Measurements from ENCODE around the gene TTC16.

Gene TTC16

DNA sequence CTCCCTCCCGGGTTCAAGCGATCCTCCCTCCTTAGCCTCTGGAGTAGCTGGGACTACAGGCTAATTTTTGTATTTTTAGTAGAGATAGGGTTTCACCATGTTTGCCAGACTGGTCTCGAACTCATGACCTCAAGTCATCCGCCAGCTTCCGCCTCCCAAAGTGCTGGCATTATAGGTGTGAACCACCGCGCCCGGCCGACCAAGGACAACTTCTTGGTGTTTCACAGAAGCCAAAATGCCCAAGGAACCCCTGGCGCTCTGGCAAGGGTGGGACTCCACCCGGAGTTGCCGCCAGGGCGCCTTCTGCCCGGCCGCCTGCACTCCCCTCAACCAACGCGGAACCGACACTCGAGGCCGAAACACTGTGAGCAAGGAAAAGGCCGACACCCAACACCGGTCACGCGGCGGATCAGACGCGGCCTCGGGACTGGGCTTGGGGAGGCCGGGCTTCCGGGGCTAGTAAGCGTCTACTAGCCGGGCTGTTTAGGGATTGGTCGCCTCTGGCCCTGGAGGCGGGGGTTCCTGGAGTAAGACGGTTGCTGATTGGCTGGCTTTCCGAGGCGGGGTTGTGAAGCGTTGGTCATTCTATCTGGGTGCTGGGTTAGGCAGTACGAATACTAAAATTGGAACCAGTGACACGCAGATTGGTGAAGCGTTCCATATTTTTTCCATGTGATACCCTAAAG lies 16.8 kb upstream of the TTC16 start:
- peak; percentile 93 for DNase-seq

DNA sequence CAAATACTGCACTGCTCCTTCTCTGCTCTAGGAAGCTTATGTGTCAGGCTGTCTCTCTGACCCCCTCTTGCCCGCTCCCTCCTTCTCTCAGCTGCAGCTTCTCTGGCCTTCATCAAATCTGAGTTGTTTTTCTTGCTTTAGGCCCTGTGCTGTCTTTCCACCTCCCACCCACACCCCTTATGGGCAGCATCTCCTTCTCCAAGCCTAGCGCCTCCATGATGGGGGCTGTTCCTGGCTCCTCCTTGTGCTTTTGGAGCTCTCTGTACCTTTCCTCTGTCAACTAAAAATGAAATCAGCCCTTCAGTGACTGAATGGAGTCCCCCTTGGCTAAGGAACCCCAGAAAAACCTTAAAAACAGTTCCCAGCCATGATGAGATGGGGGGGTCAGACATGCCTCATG lies 15.7 kb upstream of the TTC16 start:
- no peak for DNase-seq

DNA sequence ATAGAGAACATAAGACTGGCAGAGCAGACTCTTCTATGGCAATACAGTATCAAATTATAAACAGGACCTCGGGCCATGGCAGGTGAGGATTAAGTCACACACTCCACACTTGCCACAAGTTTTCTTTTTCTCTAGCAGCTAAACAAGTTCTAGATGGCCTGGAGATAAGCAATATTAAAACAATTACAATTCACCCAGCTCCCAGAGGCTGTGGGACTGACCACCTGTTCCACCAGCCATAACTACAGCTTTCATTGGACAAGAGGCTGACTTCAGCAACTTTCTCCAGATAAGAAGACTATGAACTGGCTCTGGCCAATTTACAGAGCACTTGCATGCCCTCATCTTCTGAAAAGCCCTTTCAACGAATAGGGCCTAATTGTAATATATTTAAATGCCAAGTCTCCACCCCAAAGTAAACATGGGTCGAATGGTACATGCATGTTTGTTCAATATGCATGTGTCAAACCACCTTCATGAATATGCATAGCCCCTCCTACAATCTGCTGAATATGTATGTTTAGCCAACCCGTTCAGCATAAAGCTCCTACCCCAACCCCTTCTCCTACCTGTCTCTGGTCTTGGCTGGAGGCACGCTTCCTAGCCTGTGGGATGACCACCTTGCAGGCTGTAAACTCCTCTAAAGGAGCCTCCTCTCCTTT lies 15.2 kb upstream of the TTC16 start:
- no peak for DNase-seq

DNA sequence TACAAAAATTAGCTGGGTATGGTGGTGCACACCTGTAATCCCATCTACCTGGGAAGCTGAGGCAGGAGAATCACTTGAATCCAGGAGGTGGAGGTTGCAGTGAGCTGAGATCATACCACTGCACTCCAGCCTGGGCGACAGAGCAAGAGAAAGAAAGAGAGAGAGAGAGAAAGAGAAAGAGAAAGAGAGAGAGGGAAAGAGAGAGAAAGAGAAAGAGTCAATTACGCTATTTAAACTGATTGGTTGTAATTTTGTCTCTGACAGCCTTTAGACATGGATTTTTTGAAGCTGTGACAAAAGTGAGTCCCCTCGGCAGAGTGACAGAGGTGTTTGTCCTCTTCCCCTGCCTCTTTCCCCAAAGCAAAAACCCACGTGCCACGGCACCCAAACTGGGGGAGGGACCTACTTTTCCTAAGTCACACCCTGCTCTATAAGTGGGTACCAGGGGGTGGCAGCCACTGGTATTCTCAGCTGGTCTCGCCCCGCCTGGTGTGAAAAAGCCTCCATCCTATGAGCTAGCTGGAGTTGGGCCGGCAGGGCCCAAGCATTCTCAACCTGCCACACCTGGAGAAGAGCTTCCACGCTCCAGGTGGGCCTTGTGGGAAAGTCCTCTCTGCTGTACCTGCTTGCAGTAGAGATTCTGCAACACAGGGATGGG lies 12.5 kb upstream of the TTC16 start:
- DNase-seq, result no peak

DNA sequence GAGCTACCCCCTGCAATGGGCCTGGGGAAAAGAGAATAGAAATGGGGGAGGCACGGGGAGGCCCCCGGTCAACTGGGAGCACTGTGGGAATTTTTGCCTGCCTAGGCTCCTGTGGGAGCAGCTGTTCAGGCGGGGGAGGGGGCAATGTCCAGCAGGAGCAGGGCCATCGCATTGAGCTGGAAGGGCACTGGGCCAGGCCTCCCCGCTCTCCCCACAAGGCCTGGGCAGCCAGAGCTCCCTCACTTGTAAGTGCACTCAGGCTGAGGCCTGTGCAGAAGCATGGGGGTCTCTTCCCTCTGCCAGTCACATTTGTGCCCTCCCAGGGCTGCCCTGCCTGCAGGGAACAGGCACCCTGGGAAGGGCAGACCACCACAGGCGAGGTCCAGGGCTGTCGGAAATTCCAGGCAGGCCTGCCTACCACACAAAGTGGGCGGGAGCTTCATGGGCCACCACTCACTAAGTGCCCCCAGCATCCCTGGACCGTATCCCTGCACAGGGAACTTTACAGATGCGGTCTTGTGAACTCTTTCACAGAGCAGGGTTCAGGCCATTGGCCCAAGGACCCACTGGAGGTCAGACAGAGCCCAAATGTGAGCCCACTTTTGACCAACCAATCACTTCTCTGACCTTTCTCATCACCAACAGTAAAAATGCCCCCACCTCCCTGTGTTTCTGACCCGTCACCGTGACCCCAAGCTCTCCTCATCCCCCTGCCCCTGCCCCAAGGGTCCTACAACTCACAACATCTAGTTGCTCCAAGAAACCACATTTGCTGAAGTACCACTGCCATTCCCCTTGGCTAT lies 10.1 kb upstream of the TTC16 start:
- DNase-seq, result no peak

DNA sequence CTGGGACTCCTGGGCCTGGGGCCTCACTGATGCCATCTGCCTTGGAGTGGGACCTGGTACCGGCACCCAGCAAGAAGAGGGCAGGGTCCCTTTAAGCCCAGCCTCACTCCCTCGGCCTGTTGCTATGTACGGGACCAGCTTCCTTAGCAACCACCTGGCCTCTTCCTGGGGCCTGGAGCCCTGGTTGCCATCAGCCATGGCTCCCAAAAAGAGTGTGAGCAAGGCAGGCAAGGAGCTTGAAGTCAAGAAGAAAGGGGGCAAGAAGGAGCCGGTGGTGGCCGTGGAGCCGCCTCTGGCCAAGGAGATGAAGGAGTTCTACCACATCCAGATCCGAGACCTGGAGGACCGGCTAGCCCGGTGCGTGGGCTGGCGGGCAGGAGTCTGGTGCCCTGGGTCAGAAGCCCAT lies 9.0 kb upstream of the TTC16 start, which contains the start of gene CFAP157:
Gene CFAP157 (plus strand): TSS at position 153 of the 406 bp plus-strand sequence. CDS start 44 bp downstream, at position 197.
- no peak for DNase-seq

DNA sequence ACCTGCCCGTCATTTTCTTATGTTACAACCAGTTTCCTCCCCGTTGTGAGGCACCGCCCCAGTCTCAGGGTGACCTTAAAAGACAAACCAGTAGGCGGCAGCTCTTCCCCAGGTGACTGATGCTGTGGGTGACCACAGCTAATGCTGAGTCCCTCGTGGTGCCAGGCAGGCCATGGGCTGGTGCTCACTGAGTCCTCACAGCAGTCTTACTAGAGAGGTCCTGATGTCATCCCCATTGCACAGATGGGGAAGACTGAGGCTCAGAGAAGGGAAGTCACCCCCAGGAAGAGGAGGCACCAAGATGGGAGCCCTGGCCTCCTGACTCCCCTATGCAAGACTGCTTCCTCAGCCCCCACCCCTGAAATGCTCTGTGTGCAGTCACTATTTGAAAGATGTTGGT lies 8.1 kb upstream of the TTC16 start:
- peak; percentile 74 for DNase-seq

DNA sequence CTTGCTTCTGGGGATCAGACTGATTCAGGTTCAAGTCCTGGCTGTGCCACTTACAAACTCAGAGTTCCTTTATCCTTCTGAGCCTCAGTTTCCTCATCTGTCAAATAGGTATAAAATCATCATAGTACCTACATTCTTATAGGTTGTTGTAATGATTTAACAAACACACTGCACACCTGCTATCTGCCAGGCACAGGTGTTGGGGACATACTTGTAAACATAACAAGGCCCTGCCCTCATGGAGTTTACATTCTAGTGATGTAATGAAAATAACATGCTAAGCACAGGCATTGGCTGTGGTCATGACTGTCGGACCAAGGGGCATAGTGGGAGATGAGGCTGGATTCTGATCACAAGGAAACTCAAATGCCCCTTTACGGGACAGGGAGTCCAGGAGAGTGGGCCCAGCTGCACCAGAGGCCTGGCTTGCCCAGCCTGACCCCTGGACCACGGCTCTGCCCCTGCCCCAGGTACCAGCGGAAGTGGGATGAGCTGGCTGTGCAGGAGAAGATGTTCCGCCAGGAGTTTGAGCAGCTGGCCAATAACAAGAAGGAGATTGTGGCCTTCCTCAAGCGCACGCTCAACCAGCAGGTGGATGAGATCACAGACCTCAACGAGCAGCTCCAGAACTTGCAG lies 6.8 kb upstream of the TTC16 start:
- no peak for DNase-seq

DNA sequence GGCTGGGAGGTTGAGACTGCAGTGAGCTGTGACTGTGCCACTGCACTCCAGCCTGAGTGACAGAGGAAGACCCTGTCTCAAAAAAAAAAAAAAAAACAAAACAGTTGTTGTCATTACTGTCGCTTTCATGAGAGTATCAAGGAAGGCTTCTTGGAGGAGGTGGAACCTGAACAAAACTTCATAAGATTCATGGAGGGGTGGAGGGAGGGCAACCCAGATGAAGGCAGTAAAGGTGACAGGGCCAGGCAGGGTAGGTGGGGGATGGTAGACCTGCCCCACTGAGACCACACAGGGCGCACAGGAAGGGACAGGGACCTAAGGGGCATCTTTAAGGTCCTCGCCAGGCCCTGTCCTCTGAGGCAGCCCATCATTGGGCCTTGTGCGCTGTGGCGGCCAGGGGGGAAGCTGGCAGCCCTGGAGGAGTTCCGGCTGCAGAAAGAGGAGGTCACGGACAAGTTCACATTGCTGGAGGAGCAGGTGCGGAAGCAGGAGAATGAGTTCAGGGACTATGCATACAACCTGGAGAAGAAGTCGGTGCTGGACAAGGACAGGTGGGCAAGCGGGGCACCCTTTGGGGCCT lies 5.6 kb upstream of the TTC16 start:
- DNase-seq, result no peak

DNA sequence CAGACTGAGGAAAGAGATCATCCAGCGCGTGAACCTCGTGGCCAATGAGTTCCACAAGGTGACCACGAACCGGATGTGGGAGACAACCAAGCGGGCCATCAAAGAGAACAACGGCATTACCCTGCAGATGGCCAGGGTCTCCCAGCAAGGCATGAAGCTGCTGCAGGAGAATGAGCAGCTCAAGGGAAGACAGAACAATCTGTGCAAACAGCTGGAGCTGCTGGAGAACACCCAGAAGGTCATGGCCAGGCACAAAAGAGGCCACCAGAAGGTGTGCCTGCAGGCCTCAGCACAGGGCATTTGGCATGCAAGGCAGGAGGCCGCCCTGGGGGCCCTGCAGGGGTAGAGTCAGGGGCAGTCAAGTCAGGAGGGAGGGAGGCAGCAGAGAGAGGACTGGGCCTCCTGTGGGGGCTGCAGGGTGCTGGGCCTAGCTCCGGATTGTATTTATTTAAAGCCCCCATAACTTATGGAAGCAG lies 4.6 kb upstream of the TTC16 start:
- peak; percentile 19 for DNase-seq

DNA sequence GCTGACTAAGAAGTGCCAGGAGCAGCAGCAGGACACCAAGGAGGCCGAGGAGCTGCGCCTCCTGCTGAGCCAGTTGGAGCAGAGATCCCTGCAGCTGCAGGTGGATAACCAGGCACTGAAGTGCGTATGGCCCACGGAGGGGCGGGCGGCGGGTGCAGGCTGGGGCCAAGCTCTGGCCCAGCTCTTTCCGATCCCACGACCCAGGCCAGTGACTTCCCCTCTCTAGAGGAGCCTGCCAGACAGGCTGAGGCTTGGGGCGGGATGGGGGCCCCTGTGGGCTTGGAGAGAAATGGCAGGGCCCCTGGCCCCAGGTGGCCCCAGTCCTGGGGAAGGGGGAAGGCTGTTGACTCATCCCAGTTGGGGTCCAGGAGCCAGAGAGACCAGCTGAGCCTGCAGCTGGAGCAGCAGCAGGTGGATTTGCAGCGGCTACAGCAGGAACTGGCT lies 4.0 kb upstream of the TTC16 start:
- DNase-seq, result no peak

DNA sequence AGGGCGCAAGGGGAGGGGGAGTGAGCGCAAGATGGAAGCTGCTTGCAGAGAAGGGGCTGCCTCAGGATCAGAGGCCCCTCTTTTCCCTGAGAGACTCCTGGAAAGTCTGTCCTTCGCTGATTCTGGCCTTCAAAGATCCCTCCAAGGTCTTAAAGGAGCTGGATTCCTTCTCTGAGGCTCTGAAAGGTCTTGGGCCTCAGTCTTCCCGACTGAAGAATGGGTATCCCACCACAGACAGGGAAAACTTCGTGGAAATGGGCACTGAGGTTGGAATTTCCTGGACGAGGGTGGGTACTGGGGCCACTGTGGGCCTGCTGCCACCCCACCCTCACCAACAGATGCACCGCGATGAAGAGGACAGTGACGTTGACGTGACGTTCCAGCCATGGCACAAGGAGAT lies 3.5 kb upstream of the TTC16 start:
- DNase-seq, result no peak

DNA sequence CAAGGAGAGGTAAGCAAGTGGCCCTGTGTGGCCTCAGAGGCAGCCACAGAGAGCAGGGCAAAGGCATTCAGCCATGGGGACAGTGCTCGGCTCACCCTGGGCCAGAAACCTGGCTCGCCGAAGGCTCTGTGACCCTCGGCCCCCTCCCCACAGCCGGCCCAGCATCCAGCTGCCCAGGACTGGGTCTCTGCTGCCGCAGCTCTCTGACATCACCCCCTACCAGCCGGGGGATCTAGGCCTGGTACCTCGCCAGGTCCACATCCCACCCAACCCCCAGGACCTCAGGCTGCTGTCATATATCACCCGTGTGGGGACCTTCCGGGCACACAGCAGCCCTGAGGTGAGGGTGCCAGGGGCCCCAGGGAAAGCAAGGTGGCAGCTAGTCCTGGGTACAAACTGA lies 3.0 kb upstream of the TTC16 start:
- no peak for DNase-seq

DNA sequence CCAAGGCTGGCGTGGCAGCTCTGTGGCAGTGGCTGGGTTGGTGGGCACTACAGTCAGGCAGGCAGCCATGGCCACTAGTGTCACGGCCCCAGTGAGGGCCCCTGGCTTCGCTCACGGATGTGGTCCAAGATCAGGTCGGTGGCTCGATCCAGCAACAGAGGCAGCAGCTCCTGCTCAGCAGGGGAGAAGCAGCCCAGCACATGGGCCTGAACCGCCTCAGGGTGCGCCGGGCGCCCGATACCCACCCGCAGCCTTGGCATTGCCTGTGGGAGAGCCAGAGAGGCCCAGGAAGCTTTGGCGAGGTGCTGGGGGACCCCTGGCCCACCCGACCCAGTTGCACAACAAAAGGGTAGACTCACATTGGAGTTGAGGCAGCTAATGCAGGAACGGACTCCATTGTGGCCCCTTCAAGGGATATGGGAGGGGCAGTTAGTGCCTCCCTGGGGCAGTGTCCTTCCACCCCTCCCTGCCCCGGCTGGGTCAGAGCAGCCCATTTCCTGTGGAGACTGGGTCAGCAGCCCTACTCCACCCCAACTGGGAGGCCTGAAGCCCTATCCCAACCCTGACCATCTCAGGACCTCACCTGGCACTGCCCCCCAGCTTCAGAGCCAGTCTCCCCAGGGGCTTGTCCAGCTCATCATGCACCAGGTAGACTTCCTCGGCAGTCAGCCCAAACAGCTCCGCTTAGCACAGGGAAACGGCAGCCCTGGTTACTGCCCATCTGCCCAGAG lies 1.7 kb upstream of the TTC16 start:
- DNase-seq, result no peak

DNA sequence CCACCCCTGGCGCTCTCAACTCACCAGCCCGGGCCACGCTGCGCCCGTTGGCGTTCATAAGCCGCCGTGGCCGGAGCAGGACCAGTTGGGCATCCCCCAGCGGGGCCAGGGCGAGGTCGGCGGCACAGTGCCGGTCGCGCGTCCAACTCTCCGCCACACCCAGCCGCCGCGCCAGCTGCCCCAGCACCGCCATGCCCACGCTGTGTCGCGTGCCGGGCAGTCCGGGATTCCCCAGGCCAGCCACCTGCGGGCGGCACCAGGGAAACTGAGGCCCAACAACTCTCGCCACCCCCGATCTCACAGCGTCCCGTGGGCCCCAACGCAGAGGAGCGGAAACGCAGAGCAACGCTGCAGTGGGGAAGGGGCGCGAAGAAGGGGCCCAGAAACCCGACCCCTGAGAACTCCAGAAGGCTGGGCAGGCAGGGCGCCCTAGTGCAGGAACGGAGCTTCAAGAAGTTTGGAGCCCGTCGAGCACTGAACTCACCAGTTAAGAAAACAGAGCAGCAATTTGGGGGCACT lies 869 bp upstream of the TTC16 start:
- DNase-seq, result peak; percentile 16

DNA sequence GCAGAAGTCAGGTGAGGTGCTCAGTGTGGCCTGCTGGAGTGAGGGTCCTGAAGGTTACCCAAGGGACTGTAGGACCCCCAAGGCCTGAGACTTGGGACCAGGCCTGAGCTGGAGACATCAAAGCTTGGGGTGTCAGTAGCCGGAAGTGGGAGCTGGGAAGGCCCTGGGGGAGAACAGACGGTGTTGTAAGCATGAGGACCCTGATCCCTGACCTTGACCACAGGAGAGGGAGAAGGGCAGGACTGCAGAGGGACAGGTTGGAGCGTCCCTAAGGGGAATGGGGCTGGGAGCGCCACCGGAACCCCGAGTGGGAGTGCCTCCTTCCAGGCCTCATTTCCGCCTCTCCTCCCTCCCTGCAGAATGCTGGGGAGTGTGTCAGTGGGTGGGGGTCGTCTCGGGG lies 533 bp downstream of the TTC16 start:
- no peak for DNase-seq

DNA sequence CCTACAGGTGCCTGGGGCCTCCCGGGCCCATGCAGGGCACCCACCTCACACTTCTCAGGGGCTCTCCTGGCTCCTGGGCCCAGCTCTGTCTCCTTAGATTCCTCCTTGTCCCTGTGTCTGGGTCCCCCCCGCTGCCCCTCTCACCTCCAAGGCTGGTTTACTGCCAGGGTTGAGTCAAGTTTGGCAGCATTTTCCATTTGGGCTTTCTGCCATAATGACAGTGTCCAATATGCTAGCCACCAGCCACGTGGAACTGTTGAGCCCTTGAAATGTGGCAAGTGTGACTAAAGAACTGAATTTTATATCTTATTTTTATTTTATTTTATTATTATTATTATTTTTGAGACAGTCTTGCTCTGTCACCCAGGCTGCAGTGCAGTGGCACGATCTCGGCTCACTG lies 1.9 kb downstream of the TTC16 start:
- no peak for DNase-seq

DNA sequence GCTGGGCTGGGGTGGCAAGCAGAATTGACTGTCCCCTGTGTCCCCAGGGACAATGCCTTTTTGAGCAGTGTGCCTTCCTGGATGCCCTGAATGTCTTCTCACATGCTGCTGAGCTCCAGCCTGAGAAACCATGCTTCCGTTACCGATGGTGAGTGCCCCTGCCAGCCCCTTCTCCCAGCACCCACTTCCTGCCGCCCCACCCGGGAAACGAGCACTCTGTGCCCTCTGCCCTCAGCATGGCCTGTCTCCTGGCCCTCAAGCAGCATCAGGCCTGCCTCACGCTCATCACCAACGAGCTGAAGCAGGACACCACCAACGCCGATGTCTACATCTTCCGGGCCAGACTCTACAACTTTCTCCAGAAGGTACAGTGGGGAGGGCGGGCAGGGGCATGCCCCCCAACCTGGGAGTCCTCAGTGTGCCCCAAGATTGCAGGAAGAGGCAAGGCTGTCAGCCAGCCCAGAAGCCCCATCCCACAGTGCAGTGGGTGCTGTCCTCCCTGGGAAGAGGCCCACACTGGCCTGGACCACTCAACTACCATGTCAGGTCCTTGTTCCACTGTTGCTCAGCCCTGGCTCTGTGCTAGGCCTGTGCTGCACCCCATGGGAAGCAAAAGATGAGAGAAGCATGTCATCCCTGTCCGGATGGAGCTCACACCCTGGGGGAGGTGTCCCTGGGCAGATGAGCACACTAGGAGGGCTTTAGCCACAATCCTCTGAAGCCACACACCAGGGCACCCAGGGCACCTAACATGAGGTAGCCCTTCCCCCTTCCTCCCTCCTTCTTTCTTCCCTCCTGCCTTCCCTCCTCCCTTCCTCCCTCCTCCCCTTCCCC lies 4.4 kb downstream of the TTC16 start:
- peak; percentile 50 for DNase-seq

DNA sequence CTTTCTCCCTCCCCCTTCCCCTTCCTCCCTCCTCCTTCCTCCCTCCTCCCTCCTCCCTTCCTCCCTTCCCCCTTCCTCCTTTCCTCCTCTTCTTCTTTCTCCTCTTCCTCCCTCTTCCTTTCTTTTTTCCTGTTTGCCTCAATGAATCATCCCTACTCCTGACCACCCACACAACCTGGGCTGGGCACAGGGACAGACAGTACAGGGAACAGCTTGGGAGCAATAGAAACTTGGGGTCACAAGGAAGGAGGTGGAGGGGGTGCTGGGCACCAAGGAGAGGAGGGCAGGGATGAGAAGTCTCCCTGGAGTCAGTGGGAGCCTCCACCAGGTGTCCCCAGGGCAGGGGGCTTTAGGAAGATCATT lies 5.0 kb downstream of the TTC16 start:
- DNase-seq, result no peak

DNA sequence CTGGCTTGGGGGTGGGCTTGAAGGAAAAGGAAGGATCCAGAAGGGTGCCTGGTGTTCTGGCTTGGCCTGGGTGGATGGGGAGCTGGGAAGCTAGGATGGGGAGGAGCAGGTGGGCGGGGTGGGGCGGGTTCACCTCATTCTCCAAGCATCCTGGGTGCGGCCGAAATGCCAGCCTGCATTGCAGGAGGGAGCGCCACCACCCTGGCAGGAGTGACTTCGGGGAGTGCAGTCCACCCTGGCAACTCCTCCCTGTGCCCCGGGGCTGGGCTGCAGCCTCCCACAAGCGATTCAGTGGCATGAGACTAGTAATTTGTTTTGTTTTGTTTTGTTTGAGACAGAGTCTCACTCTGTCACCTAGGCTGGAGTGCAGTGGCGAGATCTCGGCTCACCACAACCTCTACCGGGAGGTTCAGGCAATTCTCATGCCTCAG lies 5.5 kb downstream of the TTC16 start:
- DNase-seq, result peak; percentile 45

All from CD4-positive, alpha-beta T cell treated with Interleukin-17A for 1 hour (primary cell).